Stimulated activated CD4-positive, alpha-beta T cell treated with anti-CD3 and anti-CD28 coated beads, Interleukin-15, amount 100 ng/mL, for 24 hours (primary cell): ENCODE measurements around the gene MSX1.

Source experiments
- DNase-seq: peaks from one replicate; pipeline ENCODE4 v3.0.0-alpha.2; 2020

The MSX1 gene

GRCh38 chr4:4871242-4871572 is 11.7 kb downstream of the MSX1 start:
- DNase-seq = no peak

DNA sequence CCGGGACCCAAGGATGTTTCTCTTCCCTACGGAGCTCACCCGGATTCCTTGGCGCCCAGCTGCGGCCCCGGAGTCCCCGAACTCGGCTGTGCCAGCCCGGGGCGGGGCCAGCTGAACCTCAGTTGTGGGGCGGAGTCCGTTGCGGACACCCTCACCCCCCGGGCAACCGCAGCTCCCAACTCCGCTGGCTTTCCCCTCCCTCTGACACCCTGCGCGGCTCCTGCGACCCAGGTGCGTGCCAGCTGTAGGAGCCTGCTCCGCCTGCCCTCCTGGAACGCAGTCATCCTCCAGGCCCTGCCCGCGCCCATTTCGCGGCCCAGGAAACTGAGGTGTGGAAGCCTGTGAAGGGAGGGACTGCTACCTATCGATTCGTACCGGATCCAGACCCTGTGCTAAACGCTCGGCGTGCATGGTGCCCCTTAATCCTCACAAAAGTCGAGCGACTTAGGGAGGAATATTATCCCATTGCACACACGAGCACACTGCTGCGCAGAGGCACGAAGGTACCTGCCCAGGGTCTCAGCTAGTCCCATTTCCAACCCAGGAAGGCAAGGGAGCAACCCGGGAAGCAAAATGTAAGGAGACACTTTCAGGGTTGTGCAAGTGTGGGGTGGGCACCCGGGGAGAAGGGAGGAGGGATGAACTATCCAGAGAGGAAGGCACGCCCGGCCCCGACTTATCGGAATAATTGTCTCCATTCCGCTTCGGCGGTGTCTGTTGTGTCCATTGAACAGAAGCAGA is 12.3 kb downstream of the MSX1 start:
- DNase-seq = no peak

DNA sequence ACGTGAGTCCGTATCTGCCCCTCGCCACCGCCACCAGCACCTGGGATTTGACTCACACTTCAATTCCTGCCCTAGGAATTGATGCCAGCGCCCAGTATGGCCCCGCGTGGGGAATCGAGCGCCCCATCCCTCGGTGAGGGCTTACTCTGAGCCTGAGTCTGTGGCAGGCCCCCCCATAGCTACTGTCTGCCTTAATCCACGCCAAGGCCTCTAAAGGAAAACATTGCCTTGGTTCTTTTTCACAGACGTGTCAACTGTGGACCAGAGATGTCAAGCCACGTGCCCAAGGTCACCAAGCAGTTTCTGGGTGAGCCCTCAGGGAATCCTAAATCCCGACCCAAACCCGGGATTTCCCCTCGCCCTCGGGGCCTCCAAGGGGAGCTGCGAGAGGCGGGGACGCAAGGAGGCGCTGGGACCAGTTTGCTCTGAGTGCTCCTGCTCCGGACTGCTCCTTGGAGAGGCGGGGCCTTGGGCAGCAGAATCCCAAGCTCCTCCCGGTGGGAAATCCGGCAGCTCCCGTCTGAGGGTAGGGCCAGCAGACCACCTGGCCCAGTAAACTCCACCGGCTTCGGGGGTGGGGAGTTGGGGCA is 12.9 kb downstream of the MSX1 start:
- DNase-seq = no peak

DNA sequence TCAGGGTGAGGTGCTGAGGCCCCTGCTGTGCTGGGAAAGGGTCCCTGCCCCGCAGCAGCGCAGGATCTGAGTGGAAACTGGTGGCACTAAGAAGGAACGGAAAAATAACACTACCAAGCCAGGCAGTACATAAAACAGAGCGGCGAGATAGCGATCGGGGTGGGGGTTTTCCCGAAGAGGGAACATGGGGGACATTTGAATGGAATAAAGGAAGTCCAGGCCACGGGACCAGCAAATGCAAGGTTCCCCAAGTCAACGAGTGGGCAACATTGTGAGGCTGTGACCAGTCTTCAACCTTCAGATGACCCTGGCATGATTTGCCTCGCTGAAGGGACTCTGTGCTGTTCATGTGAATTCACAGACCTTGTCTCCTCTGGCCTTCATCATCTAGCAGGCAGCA is 13.7 kb downstream of the MSX1 start:
- no peak for DNase-seq

- DNase-seq = no peak
Observed at GRCh38 chr4:4874254-4874653, 14.8 kb downstream of the MSX1 start.

DNA sequence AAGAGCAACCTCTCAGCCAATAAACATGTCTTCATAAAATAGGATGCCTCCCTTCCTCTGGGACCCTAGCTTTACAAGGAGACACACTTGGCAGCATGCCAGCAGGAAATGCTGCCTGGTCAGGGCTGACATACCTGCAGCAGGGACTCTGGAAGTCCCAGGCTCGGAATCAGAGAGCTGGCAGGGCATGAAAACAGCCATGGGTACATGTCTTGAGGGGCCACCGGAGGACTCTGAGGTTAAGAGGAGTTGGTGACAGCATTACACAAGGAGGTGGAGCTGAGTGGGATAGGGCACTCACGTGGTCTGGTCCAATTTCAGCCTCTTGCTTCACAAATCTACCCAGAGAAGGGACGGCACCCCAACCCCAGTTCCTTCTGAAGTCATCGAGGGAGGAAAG is 15.7 kb downstream of the MSX1 start:
- DNase-seq = no peak

GRCh38 chr4:4875611-4876010 is 16.1 kb downstream of the MSX1 start:
- no peak for DNase-seq

DNA sequence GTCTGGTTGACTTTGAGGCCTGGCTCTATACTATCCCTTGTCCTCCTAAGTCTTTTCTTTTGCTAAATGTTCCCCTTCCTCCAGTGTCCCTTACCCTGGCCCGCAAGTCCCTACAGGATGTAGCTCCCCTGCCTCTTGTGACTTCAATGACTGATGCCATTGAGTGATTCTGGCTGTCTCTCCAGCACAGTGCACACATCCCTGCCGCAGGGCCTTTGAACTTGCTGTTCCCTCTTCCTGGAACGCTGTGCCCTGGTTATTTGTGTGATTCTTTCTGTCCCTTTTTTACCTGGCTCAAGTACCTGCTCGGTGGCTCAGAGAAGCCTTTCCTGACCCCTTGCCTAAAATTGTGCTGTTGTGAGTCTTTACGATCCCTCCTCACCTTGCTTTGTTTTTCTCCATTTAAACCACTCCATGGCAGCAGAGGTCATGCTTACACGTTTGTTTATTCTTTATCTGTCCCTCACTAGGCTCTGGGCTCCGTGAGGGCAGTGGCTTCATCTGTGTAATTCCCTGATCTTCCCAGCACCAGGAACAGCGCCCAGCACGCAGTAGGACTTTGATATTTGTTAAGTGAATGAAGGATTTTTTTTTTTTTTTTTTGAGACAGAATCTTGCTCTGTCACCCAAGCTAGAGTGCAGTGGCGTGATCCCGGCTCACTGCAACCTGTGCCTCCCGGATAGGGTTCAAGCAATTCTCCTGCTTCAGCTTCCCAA is 17.6 kb downstream of the MSX1 start:
- no peak for DNase-seq

- DNase-seq = no peak
Observed at GRCh38 chr4:4880492-4880891, 21.0 kb downstream of the MSX1 start.

DNA sequence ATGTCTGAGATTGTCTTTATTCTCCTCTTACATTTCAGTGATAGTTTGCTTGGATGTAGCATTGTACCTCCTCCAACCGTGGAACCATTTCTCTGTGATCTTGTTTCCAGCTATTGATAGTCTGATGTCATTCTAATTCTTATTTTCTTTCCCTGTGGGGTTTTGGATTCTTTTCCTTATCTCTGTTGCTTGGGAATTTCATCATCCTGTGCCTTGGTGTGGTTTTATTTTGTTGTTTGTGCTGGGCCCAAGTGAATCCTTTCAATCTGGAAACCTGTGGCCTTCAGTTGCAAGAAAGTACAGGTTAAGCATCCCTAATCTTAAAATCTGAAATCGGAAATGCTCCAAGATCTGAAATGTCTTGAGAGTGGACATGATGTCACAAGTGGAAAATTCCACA is 22.0 kb downstream of the MSX1 start:
- DNase-seq = no peak

GRCh38 chr4:4884611-4885010 is 25.1 kb downstream of the MSX1 start:
- no peak for DNase-seq

DNA sequence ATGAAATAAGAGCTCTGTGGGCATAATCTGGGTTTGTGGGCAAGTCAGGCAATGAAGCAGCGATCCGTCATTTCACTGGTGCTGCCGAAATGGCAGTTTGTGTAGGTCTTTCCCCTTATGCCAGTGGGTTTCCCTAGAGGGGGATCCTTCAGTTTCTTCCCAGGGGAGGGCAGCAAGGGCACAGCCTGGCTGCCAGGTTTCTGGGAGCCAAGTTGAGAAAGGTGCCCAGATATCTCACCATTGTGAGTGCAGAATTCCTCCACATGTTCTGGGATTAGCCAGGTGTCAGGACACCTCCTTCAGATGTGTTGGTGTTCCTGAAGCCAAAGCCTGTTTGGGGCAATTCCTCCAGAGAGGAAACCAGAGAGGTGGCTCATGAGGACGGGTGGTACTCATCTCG is 28.0 kb downstream of the MSX1 start:
- DNase-seq = no peak

DNA sequence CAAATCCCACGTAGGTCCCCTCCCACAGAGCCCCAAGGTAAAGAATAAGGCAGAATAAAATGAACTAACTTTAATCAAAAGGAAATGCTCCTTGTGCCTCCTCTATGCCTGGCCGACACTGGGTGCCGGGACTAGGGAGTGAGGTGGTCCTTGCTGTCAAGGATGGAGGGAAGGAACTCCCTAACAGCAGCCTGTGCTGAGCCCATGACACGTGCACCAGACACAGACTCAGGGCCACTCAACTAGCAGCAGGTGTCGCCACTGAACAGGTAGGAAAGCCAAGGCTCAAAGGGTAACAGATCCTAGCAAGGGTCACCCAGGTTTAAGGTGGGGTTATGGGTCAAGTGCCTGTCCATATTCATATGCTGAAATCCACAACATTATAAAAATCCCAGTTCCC is 29.2 kb downstream of the MSX1 start:
- no peak for DNase-seq

DNA sequence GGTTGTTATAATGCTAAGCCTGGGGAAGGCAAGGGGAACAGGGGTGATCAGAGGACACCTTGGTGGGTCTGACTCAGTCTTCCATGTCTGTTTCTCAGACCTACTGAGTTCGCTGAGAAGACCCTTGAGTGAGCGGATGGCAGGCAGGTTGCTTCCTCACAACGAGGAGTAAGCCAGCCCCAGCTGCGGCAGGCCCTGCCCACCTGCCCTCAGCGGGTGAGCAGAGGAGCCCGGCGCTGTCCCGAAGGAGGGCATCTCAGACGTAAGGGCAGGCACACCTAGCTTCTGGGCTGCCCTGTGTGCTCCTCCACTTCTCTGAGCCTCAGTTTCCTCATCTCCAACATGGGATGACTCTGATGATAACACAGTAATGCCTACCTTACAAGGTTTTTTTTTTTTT is 30.3 kb downstream of the MSX1 start:
- no peak for DNase-seq

GRCh38 chr4:4890574-4891255 is 31.2 kb downstream of the MSX1 start:
- no peak for DNase-seq

DNA sequence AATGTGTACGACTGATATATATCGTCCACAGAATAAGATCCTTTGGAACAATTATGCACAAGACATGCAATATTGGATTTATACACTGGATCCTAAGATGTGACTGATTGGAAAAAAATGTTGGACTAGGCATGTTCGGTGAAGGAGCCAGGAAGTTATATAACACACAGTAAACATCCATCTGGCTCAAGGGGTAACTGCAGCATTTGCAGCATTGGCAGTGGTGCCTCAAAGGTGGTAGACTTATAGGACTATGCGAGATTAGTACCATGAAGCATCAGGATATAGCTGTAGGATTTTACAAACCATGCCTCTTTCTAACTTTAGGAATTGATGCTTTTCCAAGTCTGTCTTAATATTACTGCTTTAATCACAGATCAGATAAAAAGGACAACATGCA is 34.3 kb downstream of the MSX1 start:
- DNase-seq = no peak

DNA sequence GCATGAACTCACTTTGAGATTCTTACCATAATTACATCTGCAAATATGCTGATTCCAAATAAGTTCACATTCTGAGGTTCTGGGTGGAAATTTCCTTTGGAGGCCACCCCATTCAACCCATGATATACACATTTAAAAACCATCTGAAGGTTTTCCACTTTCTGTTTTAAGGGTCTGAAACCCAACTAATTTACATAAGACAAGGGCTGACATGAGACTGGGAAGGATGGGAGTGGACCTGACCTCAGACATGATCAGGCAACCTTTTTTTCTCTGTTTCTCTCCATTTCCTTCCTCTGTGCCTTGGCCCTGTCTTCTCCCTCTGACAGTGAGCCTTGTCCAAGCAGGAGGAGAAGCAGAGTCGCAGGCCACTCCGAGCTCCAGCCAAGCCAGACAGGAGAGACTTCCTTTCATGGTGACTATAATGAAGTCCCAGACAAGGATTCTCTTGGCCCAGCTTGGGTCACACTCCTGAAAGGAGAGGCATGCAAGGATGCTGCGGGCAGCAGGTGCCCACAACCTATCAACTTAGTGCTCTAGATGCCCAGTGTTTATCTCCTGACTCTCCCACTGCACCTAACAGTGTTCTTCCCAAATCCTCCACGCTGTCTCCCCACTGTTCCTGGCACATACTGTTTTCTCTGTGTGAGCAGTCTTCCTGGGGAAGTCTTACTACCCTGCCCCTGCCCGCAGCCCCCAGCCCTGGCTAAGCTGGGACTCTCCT is 39.9 kb downstream of the MSX1 start:
- DNase-seq = no peak

- DNase-seq = no peak
Observed at GRCh38 chr4:4901877-4902276, 42.4 kb downstream of the MSX1 start.

- no peak for DNase-seq
Observed at GRCh38 chr4:4912155-4912554, 52.7 kb downstream of the MSX1 start.

DNA sequence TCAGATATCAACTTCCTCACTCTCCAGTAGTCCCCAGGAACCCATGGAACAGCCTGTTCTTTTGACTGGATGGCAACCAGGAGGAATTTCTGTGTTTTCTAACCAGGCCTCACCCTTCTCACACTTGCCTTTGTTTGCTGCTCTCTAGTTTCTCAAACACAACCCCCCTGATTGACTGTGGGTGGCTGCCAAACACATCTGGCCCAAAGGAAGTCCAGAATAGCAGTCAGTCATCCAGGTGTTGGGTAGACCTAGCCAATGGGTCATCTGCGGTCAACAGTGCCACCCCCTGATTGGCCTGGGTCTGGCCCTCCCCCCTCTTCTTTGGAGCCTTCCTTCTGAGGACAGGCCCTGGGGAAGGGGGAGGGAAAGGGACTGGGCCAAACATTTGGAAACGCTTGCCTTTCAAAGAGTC is 53.7 kb downstream of the MSX1 start:
- no peak for DNase-seq
